ENCODE measurements around the gene FAT1.
A peak's percentile ranks its signal among the peaks of the same experiment; 100 is the strongest.

FAT1 gene

GRCh38 chr4:186657764-186658163 lies 65.9 kb downstream of the FAT1 start:
- Histone ChIP-seq H3K27ac (ENCODE audit: low read depth, low read length) (no peak overlapping the region), H2BK12ac (ENCODE audit: low read length) (no peak overlapping the region), H3K79me1 (ENCODE audit: low read length) (no peaks in the 10 kb centered on the region), H3K4me2 (ENCODE audit: low read length) (no peak overlapping the region), H3K9ac (ENCODE audit: low read length) (no peak overlapping the region), H2BK5ac (ENCODE audit: low read depth, low read length, poor library complexity) (no peak overlapping the region), H2AK5ac (ENCODE audit: low read length) (no peak overlapping the region), H3K14ac (ENCODE audit: low read length) (no peak overlapping the region), H3K79me2 (ENCODE audit: control insufficient read depth, insufficient read depth, low read length, poor library complexity) (no peaks in the 10 kb centered on the region), H3K4me3 (ENCODE audit: low read depth, low read length) (no peak overlapping the region), H4K12ac (ENCODE audit: low read depth, low read length) (no peak overlapping the region), H3K27me3 (ENCODE audit: insufficient read depth, low read length) (no peaks in the 10 kb centered on the region), H3K36me3 (ENCODE audit: control insufficient read depth in 1 of 2, insufficient read depth in 2 of 2, low read length in 2 of 2) (peaks cover 18 to 20% of the 10 kb centered on the region in 2 experiments), H3K23ac (ENCODE audit: low read length) (no peak overlapping the region), H2BK120ac (ENCODE audit: insufficient read depth, low read length, poor library complexity) (no peak overlapping the region), H4K91ac (ENCODE audit: low read depth, low read length) (no peak overlapping the region), H3K18ac (ENCODE audit: low read length) (no peak overlapping the region), H3K9me3 (ENCODE audit: insufficient read depth, low read depth, low read length) (no peaks in the 10 kb centered on the region), H3K4me1 (ENCODE audit: control insufficient read depth in 1 of 2, insufficient read depth in 2 of 2, low read length in 2 of 2) (no peaks in the 10 kb centered on the region), H3K4ac (ENCODE audit: low read depth, low read length) (no peak overlapping the region), H4K8ac (ENCODE audit: low read depth, low read length) (no peak overlapping the region), H2AFZ (ENCODE audit: insufficient read depth, low read length, poor library complexity) (no peak overlapping the region)
- DNase-seq = no peak
- WGBS (ENCODE audit: extremely low coverage, insufficient coverage, insufficient read length) = no CpG with 5 or more reads among the region's 4 CpGs

GRCh38 chr4:186653969-186654368 lies 69.7 kb downstream of the FAT1 start:
- Histone ChIP-seq H2BK120ac (ENCODE audit: insufficient read depth, low read length, poor library complexity) (no peak overlapping the region), H3K4me3 (ENCODE audit: low read depth, low read length) (no peak overlapping the region), H3K4me2 (ENCODE audit: low read length) (no peak overlapping the region), H2BK12ac (ENCODE audit: low read length) (no peak overlapping the region), H2AK5ac (ENCODE audit: low read length) (no peak overlapping the region), H3K36me3 (ENCODE audit: control insufficient read depth in 1 of 2, insufficient read depth in 2 of 2, low read length in 2 of 2) (peaks cover 7 to 8% of the 10 kb centered on the region in 2 experiments), H3K23ac (ENCODE audit: low read length) (no peak overlapping the region), H4K8ac (ENCODE audit: low read depth, low read length) (no peak overlapping the region), H2AFZ (ENCODE audit: insufficient read depth, low read length, poor library complexity) (no peak overlapping the region), H3K9me3 (ENCODE audit: insufficient read depth, low read depth, low read length) (peaks cover 4% of the 10 kb centered on the region), H2BK5ac (ENCODE audit: low read depth, low read length, poor library complexity) (no peak overlapping the region), H3K4ac (ENCODE audit: low read depth, low read length) (no peak overlapping the region), H3K79me1 (ENCODE audit: low read length) (no peaks in the 10 kb centered on the region), H3K79me2 (ENCODE audit: control insufficient read depth, insufficient read depth, low read length, poor library complexity) (no peaks in the 10 kb centered on the region), H3K27me3 (ENCODE audit: insufficient read depth, low read length) (no peaks in the 10 kb centered on the region), H3K27ac (ENCODE audit: low read depth, low read length) (no peak overlapping the region), H3K9ac (ENCODE audit: low read length) (no peak overlapping the region), H3K14ac (ENCODE audit: low read length) (no peak overlapping the region), H3K18ac (ENCODE audit: low read length) (no peak overlapping the region), H4K91ac (ENCODE audit: low read depth, low read length) (no peak overlapping the region), H4K12ac (ENCODE audit: low read depth, low read length) (no peak overlapping the region), H3K4me1 (ENCODE audit: control insufficient read depth in 1 of 2, insufficient read depth in 2 of 2, low read length in 2 of 2) (no peaks in the 10 kb centered on the region)
- peak in 1 of 2 donors; percentile 19 for DNase-seq
- no CpG with 5 or more reads among the region's 3 CpGs for WGBS (ENCODE audit: extremely low coverage, insufficient coverage, insufficient read length)

DNA sequence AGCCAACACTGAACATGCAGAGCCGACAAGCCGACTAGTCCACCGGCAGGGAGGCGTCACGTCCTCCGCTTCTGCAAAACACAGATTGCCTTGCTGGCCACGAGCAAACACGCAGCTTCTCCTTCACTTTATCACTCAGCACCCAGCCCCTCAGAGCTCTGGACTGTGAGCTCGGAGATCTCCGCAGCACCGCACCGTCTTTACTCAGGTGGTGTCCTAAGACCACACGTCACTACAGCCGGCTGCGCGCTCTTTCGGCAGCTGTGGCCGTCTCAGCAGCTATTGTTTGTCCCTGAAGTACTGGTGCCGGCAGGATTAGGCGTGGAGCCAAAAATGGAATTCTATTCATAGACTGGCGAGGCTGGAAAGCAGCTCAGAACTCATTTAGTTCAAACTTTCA lies 72.0 kb downstream of the FAT1 start:
- Histone ChIP-seq H2BK12ac (ENCODE audit: low read length) (no peak overlapping the region), H3K27ac (ENCODE audit: low read depth, low read length) (no peak overlapping the region), H2AFZ (ENCODE audit: insufficient read depth, low read length, poor library complexity) (no peak overlapping the region), H3K23ac (ENCODE audit: low read length) (no peak overlapping the region), H3K4me2 (ENCODE audit: low read length) (no peak overlapping the region), H4K12ac (ENCODE audit: low read depth, low read length) (no peak overlapping the region), H4K8ac (ENCODE audit: low read depth, low read length) (no peak overlapping the region), H3K18ac (ENCODE audit: low read length) (no peak overlapping the region), H3K14ac (ENCODE audit: low read length) (no peak overlapping the region), H3K4ac (ENCODE audit: low read depth, low read length) (no peak overlapping the region), H2BK120ac (ENCODE audit: insufficient read depth, low read length, poor library complexity) (no peak overlapping the region), H3K4me3 (ENCODE audit: low read depth, low read length) (no peak overlapping the region), H3K9ac (ENCODE audit: low read length) (no peak overlapping the region), H3K27me3 (ENCODE audit: insufficient read depth, low read length) (no peaks in the 10 kb centered on the region), H2BK5ac (ENCODE audit: low read depth, low read length, poor library complexity) (no peak overlapping the region), H3K79me1 (ENCODE audit: low read length) (no peaks in the 10 kb centered on the region), H3K79me2 (ENCODE audit: control insufficient read depth, insufficient read depth, low read length, poor library complexity) (no peaks in the 10 kb centered on the region), H2AK5ac (ENCODE audit: low read length) (no peak overlapping the region), H3K9me3 (ENCODE audit: insufficient read depth, low read depth, low read length) (peaks cover 4% of the 10 kb centered on the region), H4K91ac (ENCODE audit: low read depth, low read length) (no peak overlapping the region), H3K4me1 (ENCODE audit: control insufficient read depth in 1 of 2, insufficient read depth in 2 of 2, low read length in 2 of 2) (no peaks in the 10 kb centered on the region), H3K36me3 (ENCODE audit: control insufficient read depth in 1 of 2, insufficient read depth in 2 of 2, low read length in 2 of 2) (peaks cover 6 to 10% of the 10 kb centered on the region in 2 experiments)
- no CpG with 5 or more reads among the region's 21 CpGs for WGBS (ENCODE audit: extremely low coverage, insufficient coverage, insufficient read length)
- DNase-seq = no peak

GRCh38 chr4:186651181-186651603 lies 72.5 kb downstream of the FAT1 start:
- Histone ChIP-seq H3K4me1 (ENCODE audit: control insufficient read depth in 1 of 2, insufficient read depth in 2 of 2, low read length in 2 of 2) (no peaks in the 10 kb centered on the region), H2BK120ac (ENCODE audit: insufficient read depth, low read length, poor library complexity) (no peak overlapping the region), H3K27ac (ENCODE audit: low read depth, low read length) (no peak overlapping the region), H3K18ac (ENCODE audit: low read length) (no peak overlapping the region), H2AK5ac (ENCODE audit: low read length) (no peak overlapping the region), H3K4me2 (ENCODE audit: low read length) (no peak overlapping the region), H4K12ac (ENCODE audit: low read depth, low read length) (no peak overlapping the region), H3K27me3 (ENCODE audit: insufficient read depth, low read length) (no peaks in the 10 kb centered on the region), H3K36me3 (ENCODE audit: control insufficient read depth in 1 of 2, insufficient read depth in 2 of 2, low read length in 2 of 2) (peaks cover 6 to 10% of the 10 kb centered on the region in 2 experiments), H3K14ac (ENCODE audit: low read length) (no peak overlapping the region), H4K91ac (ENCODE audit: low read depth, low read length) (no peak overlapping the region), H3K23ac (ENCODE audit: low read length) (no peak overlapping the region), H3K79me2 (ENCODE audit: control insufficient read depth, insufficient read depth, low read length, poor library complexity) (no peaks in the 10 kb centered on the region), H3K9me3 (ENCODE audit: insufficient read depth, low read depth, low read length) (peaks cover 4% of the 10 kb centered on the region), H3K9ac (ENCODE audit: low read length) (no peak overlapping the region), H3K4ac (ENCODE audit: low read depth, low read length) (no peak overlapping the region), H2BK5ac (ENCODE audit: low read depth, low read length, poor library complexity) (no peak overlapping the region), H3K4me3 (ENCODE audit: low read depth, low read length) (no peak overlapping the region), H3K79me1 (ENCODE audit: low read length) (no peaks in the 10 kb centered on the region), H4K8ac (ENCODE audit: low read depth, low read length) (no peak overlapping the region), H2BK12ac (ENCODE audit: low read length) (no peak overlapping the region), H2AFZ (ENCODE audit: insufficient read depth, low read length, poor library complexity) (no peak overlapping the region)
- DNase-seq = no peak
- no CpG with 5 or more reads among the region's 5 CpGs for WGBS (ENCODE audit: extremely low coverage, insufficient coverage, insufficient read length)
